Occipital lobe (tissue), 2 donors: ENCODE results near the gene ITPRIP. TPM values are rescaled to one million over a fixed set of nuclear protein-coding genes. Genes with fewer than 3 reads are reported as not detected.

Experiments
- DNase-seq: peaks from one replicate; lab custom pipeline; 2025; lab: John Stamatoyannopoulos, UW
- total RNA-seq: library from RNA; depleted of rRNA; stranded (reverse); fragments of >200 nt; gene quantifications from one replicate; pipeline ENCODE4 v1.2.3, GENCODE V29; 2014

ITPRIP gene
- total RNA-seq, 1 donor from 2014 or later, result 1.6 TPM

DNA sequence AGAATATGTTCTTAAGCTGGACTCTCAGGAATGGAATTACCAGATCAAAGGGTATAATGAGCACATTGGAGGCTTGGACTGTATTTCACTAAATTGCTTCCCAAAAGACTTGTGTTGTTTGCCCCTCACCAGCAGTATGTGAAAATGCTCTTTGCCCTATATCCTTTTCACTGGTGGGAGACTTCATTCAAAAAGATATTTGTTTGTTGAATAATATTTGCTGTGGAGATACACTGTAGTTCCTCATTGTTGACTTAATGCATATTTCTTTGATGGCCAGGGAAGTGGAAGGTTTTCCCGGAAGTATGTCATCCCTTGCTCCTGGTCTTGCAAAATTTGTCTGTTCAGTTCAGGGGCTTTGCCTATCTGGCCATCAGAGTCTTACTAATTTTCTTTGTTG is 49.9 kb downstream of the ITPRIP start:
- no peak for DNase-seq

DNA sequence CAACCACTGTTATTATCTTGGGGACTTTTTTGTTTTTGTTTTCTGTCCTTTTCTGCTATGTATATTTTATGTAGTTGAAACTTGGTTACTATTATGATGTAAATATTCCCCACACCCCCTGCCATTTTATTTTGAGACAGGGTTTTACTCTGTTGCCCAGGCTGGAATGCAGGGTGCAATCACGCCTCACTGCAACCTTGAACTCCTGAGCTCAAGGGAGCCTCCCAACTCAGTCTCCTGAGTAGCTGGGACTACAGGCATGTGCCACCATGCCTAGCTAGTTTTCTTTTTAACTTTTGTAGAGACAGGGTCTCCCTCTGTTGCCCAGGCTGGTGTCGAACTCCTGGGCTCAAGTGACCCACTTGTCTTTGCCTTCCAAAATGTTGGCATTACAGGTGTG is 51.3 kb downstream of the ITPRIP start:
- no peak for DNase-seq

DNA sequence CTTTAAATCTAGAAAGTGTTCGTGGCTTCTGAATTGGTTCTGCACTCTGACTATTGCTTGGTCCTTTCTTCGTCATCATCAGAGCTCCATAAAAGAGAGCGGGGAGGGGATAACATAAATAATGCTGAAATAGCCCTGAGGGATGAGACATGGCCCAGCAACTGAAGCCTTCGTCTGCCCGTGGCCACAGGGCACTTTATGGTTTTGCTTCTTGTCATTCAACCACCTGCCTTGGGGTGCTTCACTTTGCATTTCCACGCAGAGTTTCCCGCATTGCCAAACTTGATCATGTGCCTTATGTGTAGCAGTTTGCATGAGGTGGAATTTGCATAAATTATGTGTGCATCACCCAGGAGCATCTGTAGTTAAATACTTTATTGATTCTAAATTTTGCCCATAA is 53.4 kb downstream of the ITPRIP start:
- DNase-seq, result no peak

DNA sequence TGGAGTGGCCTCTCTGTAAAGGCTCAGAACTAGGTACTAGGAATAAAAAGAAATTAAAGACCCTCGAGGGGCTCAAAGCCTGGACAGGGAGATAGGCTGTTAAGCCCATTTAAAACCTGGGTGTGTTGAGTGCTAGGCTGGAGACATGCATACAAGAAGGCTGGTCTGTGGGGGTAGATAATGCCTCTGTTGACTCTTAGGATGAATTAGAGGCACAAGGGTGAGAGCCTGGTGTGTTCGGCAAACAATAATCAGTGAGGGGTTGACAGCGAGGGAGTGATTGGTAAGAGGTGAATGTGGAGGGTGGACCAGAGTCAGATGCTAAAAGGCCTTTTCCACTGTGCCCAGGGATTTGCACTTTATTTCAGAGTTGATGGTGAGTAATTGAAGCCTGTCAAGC is 56.6 kb downstream of the ITPRIP start:
- DNase-seq, result no peak

DNA sequence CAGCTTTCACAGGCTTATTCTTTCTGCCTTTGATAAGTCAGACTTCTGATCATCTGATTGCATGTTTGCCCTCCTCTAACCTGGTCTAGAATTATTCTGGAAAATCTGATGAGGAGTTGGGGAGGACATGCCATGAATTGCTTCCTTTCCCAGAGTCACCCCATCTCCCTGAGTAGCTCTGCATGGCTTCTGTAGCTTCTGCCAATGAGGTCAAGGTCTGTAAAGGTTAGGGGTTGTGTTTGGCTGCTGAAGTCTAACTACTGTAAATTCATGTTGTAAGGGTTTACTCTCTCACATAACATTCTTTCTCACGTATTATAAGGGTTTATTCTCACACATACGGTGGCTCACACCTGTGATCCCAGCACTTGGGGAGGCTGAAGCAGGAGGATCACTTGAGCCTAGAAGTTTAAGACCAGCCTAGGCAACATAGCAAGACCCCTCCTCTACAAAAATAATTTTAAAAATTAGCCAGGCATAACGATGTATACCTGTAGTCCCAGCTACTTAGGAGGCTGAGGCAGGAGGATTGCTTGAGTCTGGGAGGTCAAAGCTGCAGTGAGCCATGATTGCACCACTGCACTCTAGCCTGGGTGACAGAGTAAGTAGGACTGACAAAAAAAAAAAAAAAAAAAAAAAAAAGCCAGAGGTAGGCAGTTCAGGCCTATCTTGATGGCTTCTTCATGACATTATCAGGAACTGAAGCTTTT is 58.6 kb downstream of the ITPRIP start:
- DNase-seq, result no peak

DNA sequence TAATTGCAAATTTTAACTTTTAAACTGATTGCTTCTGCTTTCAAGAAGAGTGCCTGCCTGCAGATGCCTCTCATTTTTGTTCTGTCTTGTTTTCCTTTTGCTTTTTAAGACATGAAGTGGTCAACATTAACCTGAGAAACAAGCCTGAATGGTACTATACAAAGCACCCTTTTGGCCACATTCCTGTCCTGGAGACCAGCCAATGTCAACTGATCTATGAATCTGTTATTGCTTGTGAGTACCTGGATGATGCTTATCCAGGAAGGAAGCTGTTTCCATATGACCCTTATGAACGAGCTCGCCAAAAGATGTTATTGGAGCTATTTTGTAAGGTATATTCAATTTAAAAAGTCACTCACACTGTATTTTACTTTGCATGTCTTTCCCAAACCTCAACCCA is 60.5 kb downstream of the ITPRIP start:
- DNase-seq, result no peak

DNA sequence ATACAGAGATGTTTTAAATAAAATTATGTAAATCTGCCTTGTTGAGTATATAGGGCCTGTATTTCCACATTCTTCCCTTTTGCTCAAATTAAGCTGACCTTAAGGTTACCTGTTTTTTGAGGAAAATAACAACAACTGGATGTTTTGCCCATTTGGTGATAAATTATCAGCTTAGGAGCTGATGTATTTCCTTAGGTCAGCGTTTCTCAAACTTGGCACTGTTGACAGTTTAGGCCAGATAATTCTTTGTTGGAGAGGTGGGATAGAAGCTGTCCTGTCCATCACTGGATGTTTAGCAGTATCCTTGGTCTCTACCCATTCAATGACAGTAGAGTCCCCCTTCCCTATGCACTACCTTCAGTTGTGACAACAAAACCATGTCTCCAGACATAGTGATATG is 62.1 kb downstream of the ITPRIP start:
- no peak for DNase-seq

DNA sequence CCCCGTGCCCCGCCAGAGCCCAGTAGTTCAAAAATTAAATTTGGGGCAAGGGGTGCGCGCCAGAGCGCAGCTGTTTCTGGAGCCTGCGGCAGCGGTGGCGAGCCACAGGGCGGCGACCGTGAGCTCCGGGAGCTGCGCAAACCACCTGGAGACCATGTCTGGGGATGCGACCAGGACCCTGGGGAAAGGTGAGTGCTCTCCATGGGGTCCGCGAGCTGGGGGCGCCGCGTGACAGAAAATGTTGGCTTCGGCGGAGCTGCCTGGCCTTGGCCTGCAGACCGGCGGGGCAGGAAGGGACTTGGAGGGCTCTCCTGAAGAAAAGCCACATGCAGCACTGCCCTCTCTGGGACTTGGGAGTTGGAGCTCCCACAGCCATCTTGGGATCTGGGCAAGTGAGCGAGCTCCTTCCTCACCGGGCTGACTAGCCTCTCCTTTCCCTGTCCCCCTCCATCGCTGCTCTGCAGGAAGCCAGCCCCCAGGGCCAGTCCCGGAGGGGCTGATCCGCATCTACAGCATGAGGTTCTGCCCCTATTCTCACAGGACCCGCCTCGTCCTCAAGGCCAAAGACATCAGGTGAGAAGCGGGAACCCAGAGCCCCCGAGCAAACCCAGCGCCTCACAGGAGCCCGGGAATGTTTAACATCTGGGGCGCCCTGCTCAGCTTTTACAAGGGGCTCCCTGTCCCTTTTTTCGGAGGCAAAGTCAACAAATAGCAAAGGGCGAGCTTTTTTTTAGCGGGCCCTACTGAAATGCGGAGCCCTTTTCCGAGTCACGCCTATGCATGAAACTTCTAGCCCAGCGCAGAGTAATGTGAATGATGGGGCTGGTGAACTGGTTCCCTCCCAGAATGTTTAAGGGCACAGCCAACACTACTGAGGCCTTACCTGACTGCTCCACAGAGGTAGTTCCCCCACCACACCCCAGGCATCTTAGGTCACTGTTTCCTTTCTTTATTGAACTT is 63.2 kb downstream of the ITPRIP start:
- peak; percentile 71 for DNase-seq

DNA sequence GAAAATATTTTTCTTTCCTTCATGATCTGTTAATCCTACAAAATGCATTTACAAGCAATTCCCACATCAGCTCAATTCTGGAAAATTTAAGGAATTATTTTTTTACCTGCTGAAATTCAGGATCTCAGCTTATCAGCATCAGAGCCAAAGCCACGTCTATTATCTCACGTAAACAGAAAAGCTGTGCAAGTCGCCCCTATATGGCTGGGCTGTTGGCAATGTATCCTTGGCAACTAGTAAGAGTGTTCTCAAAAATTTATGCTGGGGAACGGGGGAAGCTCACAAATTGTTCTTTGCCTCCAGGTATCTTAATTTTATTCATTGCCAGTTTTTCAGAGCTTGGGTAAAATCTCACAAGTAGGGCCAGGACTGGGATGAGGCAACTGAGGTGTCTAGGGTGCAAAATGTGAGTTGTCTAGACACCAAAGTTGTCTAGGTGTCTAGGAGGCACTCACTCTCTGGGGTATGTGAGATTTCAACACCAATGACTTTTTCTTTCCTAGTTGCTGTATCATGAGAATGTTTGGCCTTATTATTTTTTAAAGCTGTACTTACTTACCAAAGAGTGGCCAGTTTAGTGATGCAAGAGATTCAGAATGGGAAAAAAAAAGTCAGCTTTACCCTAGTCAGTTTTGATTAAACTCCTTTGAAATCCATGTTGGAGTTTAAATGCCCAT is 64.2 kb downstream of the ITPRIP start:
- no peak for DNase-seq

DNA sequence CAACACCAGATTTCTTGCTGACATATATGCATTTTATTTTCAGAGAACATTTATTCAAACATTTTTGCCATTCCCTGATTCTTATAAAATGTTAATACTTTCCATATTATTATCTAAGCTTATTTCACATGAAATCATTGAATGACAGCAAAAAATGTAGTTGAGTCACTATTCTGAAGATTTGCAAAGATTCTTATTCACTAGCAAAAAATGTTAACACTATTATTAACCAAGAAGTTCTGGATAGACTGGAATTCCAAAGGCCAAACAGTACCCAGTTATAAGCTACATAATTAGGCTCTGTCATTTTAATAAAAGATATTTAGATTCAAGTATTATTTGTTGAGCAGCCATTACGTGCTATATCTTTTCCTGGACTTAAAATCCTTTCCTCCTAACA is 65.0 kb downstream of the ITPRIP start:
- no peak for DNase-seq

DNA sequence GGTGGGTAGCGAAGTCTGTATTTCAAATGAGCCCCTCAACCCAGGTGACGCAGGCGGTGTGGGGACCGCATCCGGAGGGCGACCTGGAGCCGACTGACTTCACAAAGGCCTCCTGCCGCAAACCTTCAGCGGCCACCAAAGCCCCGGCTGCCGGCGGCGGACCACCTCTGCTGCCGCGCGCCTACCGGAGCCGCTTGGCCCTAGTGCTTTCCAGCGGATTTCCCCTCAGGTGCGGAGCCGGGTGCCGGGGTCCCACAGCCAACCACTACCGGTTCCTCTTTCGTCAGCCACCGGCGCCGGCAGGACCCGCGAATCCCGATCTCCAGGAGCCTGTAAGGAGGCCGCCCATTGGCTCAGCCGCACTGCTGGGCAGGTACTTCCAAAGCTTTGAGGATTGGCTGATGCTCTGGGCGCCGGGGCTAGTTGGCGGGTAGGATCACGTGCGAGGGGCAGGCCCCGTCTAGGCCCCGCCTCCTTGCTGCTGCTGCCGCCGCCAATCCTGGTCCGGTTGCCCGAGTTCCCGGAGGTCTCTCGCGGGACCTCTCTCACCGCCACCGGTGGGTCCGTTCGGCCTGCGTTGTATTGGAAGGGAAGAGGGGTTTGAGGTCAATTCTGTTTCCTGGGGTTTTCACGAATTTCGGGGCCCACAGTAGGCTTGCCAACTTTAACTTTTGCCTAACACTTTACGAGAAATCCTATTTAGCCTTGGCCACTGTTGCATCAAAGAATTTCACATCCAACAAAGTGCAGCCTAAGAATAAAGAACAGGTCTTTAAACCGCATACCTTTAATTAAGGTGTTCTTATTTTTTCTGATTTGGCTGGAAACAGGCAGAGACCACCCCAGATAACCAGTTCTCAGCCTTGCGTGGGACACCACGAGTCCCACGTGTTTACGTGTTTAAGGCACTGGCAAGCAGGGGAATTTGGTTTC is 69.3 kb downstream of the ITPRIP start, which contains the start of gene GSTO2:
TSS of gene GSTO2 (plus strand) at position 472 of the 933 bp plus-strand sequence. CDS start 5,732 bp downstream, outside the sequence.
- DNase-seq, result peak; percentile 99

DNA sequence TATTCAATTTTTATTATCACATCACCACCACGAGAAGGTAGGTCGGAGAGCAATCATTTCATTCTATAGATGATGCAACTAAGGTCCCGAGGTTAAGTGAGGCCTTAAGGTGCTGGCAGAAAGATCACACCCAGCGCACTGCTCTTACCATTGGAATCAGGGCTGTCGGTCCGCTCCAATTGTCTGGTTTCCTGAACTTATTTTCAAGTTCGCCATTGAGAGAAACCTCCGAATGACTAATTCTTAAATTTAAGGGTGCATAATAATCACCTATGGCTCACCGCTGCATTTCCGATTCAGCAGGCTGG is 69.9 kb downstream of the ITPRIP start:
- no peak for DNase-seq

DNA sequence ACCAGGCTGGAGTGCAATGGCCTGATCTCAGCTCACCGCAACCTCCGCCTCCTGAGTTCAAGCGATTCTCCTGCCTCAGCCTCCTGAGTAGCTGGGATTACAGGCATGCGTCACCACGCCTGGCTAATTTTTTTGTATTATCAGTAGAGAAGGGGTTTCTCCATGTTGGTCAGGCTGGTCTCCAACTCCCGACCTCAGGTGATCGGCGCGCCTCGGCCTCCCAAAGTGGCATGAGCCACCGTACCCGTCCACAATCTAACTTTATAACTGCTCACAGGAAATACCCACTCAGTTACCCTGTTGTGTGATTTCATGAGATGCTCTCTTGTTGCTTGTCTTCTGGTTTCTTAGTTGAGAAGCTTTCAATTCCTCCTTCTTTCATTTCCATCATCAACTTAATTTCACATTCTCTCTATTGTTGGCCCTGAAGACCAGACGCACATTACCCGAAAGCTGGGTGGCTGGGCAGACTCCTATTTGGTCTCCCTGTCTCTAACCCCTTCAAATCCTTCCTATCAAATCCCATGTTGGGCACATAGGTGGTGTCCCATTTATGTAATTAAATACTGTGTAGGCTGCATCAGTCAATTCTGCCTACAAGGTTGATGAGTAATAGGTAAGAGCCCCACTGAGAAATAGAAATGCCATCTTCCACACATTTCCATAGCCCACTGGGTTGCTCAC is 70.4 kb downstream of the ITPRIP start:
- no peak for DNase-seq

DNA sequence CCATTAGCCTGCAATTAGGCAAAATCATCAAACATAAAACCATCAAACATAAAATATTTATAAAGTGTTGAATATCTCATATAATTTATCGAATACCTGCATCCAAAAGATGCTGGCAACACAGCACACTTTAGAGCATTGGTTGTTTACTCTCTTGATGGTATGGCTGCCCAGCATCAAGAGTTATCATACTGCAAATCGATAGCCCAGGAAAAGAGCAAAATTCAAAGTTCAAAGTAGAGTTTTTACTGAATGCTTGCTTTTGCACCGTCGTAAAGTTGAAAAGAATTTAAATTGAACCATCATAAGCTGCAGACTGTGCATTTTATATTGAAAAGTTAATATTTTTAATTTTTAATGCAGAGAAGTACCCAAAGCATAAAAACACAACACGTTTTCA is 73.5 kb downstream of the ITPRIP start:
- DNase-seq, result no peak

DNA sequence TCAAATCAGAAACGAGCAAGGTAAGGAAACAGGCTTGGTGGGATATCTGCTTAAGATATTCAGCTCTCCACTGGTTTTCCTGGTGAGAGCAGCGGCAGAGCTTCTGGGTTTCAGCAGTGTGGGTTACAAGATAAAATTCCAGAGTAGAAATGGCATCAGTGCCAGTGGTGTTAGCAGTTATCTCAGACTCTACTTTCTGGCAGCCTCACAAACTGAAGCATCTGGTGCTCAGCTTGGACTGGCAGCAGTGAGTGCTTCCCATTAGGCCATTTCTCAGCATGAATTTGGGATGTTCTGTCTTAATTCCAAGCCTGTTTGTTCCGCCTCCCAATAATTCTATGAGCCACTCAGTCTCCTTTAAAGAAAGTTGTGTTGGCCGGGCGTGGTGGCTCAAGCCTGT is 76.2 kb downstream of the ITPRIP start:
- no peak for DNase-seq

DNA sequence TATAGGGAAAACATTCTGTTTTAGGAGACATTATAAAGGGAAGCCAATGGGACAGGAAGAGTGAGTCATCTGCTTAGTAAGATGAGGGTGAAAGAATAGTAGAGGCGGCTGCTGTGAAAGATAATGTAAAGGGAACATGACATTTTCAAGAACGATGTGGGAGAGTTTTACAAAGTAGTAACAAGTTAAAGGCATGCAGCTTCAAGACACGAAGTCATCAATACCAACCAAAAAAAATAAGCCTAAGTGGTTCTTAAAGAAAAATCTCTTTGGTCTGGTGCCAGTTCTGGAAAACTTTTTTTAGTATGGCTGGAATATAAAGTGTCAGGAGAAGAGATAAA is 77.5 kb downstream of the ITPRIP start:
- DNase-seq, result no peak

DNA sequence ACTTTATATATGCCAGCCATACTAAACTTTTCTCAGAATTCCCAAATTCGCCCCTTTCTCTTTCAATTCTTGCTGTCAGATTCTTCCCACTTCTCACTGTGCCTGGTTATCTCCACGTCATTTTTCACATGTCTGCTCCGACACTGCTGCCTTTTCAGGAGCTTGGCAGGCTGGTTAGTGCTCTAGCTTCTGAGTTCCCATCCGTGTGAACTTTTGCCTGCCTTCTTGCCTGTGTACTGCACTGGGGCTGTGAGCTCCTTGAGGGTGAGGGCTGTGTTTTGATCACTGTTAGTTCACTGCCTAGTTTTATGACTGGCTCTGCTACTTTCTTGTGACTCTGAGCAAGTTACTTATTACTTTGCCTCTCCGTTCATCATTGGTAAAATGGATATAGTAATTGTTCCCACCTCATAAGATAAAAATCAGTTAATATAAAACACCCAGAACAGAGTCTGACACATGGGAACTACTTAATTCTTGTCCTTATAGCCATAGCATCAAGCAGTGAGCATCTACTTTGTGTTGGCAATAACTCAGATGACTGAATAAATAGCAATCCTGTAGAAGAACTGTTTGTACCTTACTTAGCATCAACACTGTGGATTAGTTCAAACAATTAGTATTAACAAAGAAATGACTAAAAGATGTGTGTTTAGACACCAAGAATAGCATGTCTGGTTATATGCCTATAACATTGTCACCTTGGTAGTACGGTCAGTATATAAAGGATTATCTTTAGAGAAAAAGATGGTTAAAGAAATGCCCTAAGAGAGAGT is 78.1 kb downstream of the ITPRIP start:
- no peak for DNase-seq
